GM20000 (cell line): ENCODE results near the gene MLC1.

ENCODE experiments used
- DNase-seq: peaks from one replicate; pipeline ENCODE4 v3.0.0; 2012; ENCODE audit warnings: low spot score
- TF ChIP-seq, protein P1 (sequence below): IDR thresholded peaks from 2 replicates; pipeline ENCODE4 v1.5.1; 2012; ENCODE audit warnings: mild to moderate bottlenecking, control low read depth; ENCODE audit errors: extremely low read depth, missing control alignments

The MLC1 gene

DNA sequence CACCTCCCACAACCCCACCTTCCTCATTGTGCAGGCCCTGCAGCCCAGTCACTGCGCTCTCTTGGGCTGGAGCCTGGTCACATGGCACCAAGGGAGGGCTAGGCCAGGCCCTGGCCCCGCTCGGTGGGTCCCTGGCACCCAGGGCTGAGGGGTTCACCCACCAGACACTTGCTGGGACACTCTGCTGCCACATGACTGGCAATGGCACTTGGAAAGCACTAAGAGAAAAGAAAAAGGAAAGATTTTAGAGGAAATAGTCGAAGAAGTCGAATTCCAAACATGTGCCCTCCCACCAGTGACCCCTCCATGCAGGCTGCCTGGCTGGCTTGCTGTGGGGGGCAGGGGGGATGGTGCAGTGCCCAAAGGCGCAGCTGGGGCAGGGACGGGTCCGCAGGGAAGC is 14.9 kb downstream of the MLC1 start:
- no peak for DNase-seq
- TF ChIP-seq, protein P1, sequence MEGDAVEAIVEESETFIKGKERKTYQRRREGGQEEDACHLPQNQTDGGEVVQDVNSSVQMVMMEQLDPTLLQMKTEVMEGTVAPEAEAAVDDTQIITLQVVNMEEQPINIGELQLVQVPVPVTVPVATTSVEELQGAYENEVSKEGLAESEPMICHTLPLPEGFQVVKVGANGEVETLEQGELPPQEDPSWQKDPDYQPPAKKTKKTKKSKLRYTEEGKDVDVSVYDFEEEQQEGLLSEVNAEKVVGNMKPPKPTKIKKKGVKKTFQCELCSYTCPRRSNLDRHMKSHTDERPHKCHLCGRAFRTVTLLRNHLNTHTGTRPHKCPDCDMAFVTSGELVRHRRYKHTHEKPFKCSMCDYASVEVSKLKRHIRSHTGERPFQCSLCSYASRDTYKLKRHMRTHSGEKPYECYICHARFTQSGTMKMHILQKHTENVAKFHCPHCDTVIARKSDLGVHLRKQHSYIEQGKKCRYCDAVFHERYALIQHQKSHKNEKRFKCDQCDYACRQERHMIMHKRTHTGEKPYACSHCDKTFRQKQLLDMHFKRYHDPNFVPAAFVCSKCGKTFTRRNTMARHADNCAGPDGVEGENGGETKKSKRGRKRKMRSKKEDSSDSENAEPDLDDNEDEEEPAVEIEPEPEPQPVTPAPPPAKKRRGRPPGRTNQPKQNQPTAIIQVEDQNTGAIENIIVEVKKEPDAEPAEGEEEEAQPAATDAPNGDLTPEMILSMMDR, result no peak

DNA sequence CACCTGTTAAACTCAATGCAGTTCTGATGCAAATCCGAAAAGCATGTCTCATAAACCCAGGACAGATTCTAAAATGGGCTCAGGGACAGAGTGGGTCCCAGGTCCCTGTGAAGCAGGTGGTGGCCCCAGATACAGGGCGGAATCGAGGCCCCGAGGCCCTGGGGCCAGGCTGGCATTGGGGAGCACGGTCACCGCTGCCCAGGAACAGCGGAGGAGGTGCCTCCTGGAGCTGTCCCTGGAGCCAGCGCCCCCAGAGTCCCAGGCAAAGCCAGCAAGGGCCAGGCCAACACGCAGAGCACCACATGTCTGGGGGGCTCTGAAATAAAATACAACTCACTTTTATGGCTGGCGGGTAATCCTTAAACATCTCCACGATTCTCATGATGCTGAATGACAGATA is 17.1 kb downstream of the MLC1 start:
- TF ChIP-seq, protein P1, result no peak
- DNase-seq, result no peak

DNA sequence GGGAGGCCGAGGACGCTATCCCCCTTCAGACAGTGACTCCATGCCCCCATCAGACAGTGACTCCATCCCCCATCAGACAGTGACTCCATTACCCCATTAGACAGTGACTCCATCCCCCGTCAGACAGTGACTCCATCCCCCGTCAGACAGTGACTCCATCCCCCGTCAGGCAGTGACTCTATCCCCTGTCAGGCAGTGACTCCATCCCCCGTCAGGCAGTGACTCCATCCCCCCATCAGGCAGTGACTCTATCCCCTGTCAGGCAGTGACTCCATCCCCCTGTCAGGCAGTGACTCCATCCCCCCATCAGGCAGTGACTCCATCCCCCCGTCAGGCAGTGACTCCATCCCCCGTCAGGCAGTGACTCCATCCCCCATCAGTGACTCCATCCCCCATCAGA is 18.0 kb downstream of the MLC1 start:
- no peak for DNase-seq
- TF ChIP-seq, protein P1, result no peak

DNA sequence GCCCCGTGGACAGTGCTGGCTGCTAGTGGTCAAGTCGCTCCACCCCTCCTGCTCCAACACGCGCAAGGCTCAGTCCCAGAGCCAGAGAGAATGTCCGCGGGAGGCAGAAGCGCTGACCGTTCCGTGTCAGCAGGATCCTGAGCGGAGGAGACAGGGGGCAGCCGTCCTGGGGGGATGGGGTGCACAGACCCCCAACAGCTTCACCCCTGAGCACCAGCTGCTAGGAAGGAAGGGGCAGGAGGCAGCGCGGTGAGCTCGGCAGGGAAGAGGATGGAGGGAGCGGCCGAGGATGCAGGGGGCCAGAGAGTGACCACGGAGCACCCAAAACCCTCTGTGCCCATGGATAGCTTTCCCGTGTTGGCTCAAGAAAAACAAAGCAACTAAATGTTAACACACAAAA is 20.8 kb downstream of the MLC1 start:
- TF ChIP-seq, protein P1, result no peak
- DNase-seq, result no peak

DNA sequence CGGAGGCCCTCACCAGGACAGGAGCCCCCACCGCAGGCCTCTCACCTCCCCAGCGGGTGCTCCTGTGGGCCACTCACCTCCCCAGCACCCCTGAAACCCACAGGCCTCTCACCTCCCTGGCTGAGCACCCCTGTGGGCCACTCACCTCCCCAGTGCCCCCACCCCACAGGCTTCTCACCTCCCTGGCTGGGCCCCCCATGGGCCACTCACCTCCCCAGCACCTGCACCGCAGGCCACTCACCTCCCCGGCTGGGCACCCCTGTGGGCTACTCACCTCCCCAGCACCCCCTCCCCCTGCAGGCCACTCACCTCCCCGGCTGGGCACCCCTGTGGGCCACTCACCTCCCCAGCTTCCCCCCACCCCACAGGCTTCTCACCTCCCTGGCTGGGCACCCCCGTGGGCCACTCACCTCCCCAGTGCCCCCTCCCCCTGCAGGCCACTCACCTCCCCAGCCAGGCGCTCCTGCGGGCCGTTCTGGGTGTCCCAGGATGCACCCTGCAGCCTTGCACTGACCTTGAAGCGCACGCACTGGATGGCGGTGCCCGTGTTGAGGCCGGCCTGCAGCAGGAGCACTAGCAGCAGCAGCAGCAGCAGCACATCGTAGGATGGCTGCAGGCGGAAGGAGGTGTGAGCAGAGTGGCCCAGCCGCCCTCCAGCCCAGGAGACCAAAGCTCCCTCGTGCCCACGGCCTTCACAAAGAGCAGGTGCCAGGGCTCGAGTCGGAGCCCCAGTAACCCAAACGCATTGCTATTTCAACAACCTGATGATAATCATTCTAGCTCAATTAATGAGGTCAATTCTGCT is 21.4 kb downstream of the MLC1 start:
- TF ChIP-seq, protein P1, result no peak
- no peak for DNase-seq

DNA sequence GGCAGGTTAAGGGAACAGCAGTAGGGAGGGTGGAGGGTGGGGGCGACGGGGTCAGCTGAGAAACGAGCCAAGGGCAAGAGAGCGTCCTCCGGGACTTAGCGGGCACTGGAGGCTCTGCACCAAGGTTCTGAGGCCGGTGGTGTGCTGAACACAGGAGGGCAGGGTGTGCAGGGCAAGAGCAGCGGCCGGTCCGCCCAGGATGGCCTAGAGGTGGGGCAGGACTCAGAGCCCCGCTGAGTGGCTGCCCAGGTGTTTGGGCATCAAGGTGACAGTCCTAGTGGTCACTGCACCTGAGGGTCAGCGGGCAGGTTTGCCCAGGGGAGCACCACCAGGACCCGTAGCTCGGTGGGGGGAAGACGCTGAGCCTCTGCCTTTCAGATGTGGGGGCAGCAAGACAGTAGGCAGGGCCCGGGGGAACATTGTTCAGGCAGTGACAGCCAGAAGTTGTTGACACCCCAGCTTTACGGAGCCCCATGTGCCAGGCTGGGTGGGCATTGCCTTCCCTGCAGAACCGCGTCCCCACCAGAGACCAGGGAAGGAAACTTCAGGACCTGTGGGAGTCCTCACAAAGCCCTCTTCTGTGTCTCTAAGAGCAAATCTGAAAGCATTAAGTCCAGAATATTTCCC is 22.6 kb downstream of the MLC1 start:
- TF ChIP-seq, protein P1, result no peak

DNA sequence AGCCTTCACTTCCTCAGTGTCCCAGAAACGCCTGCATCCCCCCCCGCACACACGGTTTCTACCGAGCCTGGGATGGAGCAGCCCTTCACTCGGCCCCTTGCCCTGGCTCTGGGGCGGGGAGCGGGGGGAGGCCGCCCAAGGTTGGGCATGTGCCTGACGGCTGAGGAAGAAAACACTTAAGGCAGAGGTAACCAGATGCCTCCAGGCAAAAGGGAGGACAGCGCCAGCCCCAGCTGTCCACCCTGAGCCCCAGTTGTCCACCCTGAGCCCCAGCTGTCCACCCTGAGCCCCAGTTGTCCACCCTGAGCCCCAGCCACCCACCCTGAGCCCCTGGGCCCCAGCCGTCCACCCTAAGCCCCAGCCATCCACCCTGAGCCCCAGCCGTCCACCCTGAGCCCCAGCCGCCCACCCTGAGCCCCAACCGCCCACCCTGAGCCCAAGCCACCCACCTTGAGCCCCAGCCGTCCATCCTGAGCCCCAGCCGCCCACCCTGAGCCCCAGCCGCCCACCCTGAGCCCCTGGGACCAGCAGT is 23.3 kb downstream of the MLC1 start:
- TF ChIP-seq, protein P1, result no peak
- no peak for DNase-seq

More for the DNA sequence above, 22.6 kb downstream of the MLC1 start:
- no peak for DNase-seq
